Measurements from ENCODE around the gene LTBP4.

GRCh38 chr19:40571005-40571318 lies 30.2 kb upstream of the LTBP4 start:
- TF ChIP-seq, protein P1, sequence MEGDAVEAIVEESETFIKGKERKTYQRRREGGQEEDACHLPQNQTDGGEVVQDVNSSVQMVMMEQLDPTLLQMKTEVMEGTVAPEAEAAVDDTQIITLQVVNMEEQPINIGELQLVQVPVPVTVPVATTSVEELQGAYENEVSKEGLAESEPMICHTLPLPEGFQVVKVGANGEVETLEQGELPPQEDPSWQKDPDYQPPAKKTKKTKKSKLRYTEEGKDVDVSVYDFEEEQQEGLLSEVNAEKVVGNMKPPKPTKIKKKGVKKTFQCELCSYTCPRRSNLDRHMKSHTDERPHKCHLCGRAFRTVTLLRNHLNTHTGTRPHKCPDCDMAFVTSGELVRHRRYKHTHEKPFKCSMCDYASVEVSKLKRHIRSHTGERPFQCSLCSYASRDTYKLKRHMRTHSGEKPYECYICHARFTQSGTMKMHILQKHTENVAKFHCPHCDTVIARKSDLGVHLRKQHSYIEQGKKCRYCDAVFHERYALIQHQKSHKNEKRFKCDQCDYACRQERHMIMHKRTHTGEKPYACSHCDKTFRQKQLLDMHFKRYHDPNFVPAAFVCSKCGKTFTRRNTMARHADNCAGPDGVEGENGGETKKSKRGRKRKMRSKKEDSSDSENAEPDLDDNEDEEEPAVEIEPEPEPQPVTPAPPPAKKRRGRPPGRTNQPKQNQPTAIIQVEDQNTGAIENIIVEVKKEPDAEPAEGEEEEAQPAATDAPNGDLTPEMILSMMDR (optimal IDR thresholded peaks at IDR 0.05 in 1 of 3, IDR thresholded peaks at IDR 0.05 in 1 of 3, conservative IDR thresholded peaks at IDR 0.05 in 1 of 3; ENCODE audit: extremely low read depth in 1 of 3, insufficient read depth in 2 of 3, low read length in 3 of 3), result no peak
- TF ChIP-seq EZH2 (IDR thresholded peaks at IDR 0.05; ENCODE audit: low read length), result no peak
